ENCODE data around the gene CERK.

Gene CERK

DNA sequence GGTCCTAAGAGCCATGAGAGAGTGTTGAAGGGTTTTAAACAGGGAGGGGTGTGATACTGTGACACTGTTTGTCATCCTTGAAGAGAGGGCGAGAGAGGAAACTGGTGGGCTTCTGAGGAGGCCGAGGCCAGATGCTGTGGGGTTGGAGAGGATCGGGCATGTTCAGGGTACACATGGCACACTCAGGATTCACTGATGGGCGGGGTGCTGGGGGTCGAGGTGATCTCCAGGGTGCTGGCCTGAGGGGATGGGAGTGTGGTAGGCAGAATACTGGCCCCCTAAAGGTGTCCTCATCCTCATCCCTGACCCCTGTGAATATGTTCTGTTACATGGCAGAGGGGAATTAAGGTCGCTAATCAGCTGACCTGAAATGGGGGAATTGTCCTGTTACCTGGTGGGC is 31.7 kb upstream of the CERK start:
- TF ChIP-seq FOXP2 (optimal IDR thresholded peaks at IDR 0.05; ENCODE audit: borderline replicate concordance, extremely low read depth, extremely low read length, insufficient read depth) (no peak), POLR2AphosphoS5 (IDR thresholded peaks at IDR 0.05; ENCODE audit: low read depth, low read length) (no peak), SIN3A (IDR thresholded peaks at IDR 0.05; ENCODE audit: borderline replicate concordance, insufficient read depth, low read length) (no peak), TAF1 (IDR thresholded peaks at IDR 0.05; ENCODE audit: borderline replicate concordance, insufficient read depth, low read length) (no peak)
- TF ChIP-seq, protein P1, sequence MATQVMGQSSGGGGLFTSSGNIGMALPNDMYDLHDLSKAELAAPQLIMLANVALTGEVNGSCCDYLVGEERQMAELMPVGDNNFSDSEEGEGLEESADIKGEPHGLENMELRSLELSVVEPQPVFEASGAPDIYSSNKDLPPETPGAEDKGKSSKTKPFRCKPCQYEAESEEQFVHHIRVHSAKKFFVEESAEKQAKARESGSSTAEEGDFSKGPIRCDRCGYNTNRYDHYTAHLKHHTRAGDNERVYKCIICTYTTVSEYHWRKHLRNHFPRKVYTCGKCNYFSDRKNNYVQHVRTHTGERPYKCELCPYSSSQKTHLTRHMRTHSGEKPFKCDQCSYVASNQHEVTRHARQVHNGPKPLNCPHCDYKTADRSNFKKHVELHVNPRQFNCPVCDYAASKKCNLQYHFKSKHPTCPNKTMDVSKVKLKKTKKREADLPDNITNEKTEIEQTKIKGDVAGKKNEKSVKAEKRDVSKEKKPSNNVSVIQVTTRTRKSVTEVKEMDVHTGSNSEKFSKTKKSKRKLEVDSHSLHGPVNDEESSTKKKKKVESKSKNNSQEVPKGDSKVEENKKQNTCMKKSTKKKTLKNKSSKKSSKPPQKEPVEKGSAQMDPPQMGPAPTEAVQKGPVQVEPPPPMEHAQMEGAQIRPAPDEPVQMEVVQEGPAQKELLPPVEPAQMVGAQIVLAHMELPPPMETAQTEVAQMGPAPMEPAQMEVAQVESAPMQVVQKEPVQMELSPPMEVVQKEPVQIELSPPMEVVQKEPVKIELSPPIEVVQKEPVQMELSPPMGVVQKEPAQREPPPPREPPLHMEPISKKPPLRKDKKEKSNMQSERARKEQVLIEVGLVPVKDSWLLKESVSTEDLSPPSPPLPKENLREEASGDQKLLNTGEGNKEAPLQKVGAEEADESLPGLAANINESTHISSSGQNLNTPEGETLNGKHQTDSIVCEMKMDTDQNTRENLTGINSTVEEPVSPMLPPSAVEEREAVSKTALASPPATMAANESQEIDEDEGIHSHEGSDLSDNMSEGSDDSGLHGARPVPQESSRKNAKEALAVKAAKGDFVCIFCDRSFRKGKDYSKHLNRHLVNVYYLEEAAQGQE (IDR thresholded peaks at IDR 0.05; ENCODE audit: insufficient read depth in 1 of 2, low read depth in 2 of 2, low read length in 2 of 2): no peak

DNA sequence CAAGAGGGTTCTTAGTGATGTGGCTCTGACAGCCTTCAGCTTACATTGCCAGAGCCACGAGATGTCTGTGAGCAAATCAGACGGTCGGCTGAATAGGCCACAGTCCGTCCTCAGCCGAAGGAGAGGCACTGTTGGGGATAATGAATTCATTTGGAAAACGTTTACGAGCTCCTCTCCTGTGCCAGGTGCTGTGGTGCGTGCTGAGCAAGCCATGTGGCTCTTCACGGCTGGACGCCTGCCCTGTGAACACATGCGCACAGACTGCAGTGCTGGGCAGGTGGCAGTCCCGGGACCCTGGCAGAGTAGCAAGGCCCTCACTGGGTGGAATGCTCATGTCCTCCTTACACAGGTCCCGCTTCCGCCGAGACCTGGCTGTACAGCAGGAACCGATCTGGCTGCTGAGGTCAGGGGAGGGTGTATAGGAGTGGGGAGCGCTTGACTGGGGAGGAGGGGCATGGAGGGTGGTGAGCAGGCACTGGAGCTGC is 31.2 kb upstream of the CERK start:
- TF ChIP-seq TAF1 (IDR thresholded peaks at IDR 0.05; ENCODE audit: borderline replicate concordance, insufficient read depth, low read length): no peak
- no peak for TF ChIP-seq POLR2AphosphoS5 (IDR thresholded peaks at IDR 0.05; ENCODE audit: low read depth, low read length)
- TF ChIP-seq, protein P1 (IDR thresholded peaks at IDR 0.05; ENCODE audit: insufficient read depth in 1 of 2, low read depth in 2 of 2, low read length in 2 of 2): no peak
- no peak for TF ChIP-seq SIN3A (IDR thresholded peaks at IDR 0.05; ENCODE audit: borderline replicate concordance, insufficient read depth, low read length)
- no peak for TF ChIP-seq FOXP2 (optimal IDR thresholded peaks at IDR 0.05; ENCODE audit: borderline replicate concordance, extremely low read depth, extremely low read length, insufficient read depth)

DNA sequence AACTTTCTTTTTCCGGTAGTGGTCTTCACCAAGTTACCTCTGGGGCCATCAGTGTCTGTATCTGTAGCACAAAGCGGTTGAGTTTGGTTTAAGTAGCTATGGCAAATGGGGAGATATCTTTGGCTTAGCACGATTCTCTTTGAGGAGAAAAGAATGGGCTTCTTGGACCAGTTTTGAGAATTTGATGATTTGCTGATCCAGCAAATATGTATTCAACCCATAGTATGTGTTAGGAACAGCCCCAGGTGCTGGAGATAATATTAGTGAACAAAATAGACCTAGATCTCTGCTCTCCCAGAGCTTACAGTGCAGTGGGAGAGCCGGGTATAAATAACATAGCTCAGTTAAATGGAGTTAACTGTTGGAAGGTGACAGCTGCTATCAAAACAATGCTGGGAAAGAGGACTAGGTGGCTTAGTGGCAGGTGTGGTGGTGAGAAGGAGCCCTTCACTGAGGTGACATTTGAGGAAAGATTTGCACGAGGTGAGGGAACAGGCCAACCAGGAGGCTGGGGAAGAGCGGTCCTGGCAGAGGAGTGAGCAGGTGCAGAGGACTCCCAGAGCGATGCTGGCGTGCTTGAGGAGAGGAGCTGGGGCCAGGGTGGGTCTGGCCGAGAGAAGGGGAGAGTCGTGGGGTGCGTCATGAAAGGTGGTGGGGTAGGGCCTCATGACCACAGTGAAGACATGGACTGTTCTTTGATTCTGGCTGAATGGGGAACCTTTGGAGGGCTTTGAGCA is 29.4 kb upstream of the CERK start:
- TF ChIP-seq, protein P1 (IDR thresholded peaks at IDR 0.05; ENCODE audit: insufficient read depth in 1 of 2, low read depth in 2 of 2, low read length in 2 of 2): no peak
- TF ChIP-seq SIN3A (IDR thresholded peaks at IDR 0.05; ENCODE audit: borderline replicate concordance, insufficient read depth, low read length) (no peak), POLR2AphosphoS5 (IDR thresholded peaks at IDR 0.05; ENCODE audit: low read depth, low read length) (no peak)

- TF ChIP-seq FOXP2 (optimal IDR thresholded peaks at IDR 0.05; ENCODE audit: borderline replicate concordance, extremely low read depth, extremely low read length, insufficient read depth) (no peak), POLR2AphosphoS5 (IDR thresholded peaks at IDR 0.05; ENCODE audit: low read depth, low read length) (no peak), TAF1 (IDR thresholded peaks at IDR 0.05; ENCODE audit: borderline replicate concordance, insufficient read depth, low read length) (no peak), SIN3A (IDR thresholded peaks at IDR 0.05; ENCODE audit: borderline replicate concordance, insufficient read depth, low read length) (no peak)
- TF ChIP-seq, protein P1 (IDR thresholded peaks at IDR 0.05; ENCODE audit: insufficient read depth in 1 of 2, low read depth in 2 of 2, low read length in 2 of 2): no peak
Measured at GRCh38 chr22:46766611-46767010, 28.6 kb upstream of the CERK start.

Data from PFSK-1 (cell line).